ENCODE measurements around the gene PIGS. TPM values are rescaled to one million over a fixed set of nuclear protein-coding genes. Genes with fewer than 3 reads are reported as not detected.
A peak's percentile ranks its signal among the peaks of the same experiment; 100 is the strongest.

PIGS gene
- total RNA-seq, 1 donor = 49.9 TPM

DNA sequence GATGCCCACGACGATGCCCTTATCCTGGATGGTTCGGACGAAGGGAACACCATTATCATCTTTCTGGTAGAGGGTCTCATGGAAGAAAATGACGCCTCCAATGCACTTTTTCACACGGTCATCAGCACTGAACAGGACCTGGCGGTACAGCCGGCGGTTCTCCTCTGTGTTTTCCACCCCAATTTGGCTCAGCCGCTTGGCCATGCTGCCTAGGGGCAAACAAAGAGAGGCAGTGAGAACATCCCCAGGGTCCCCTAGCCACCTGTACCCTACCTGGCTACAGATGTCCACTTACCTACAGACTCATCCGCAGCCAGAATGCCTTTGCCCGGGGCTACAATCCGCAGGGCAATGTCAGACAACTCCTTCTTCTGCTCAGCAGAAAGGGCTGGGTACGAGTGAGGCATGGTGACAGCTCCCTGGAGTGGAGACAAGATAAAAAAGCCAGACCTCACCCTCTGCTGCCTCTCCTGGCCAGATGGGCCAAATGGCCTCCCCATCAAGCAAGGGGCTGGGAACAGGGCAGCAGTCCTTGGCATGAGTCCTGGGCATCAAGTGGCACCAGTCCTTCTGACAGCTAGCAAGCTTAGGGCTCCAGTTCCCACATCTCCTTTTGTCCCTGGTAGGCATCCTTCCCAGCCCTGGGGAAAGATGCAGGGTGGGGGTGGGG is 3.9 kb upstream of the PIGS start:
- peaks cover 11% of the 10 kb centered on the region for H3K79me2 ChIP-seq (ENCODE audit: insufficient read depth, low read length)
- H3K4me1 ChIP-seq (ENCODE audit: insufficient read depth, low read length) = peaks cover 26% of the 10 kb centered on the region
- no peaks in the 10 kb centered on the region for H3K9me3 ChIP-seq (ENCODE audit: low read depth, low read length)
- H3K4me2 ChIP-seq (ENCODE audit: insufficient read depth, low read length) = no peak overlapping the region
- H3K36me3 ChIP-seq (ENCODE audit: insufficient read depth, low read length) = peaks cover 30% of the 10 kb centered on the region
- no peak overlapping the region for H3K4me3 ChIP-seq (ENCODE audit: insufficient read depth, low read length)
- no peak overlapping the region for H3K27ac ChIP-seq (ENCODE audit: low read depth, low read length)
- no peak for DNase-seq (ENCODE audit: insufficient read length, low spot score, missing footprints)
- H3K27me3 ChIP-seq (ENCODE audit: insufficient read depth, low read length) = no peaks in the 10 kb centered on the region
- H4K20me1 ChIP-seq (ENCODE audit: insufficient read depth, low read length) = peaks cover 5% of the 10 kb centered on the region
- TF ChIP-seq, protein P1, sequence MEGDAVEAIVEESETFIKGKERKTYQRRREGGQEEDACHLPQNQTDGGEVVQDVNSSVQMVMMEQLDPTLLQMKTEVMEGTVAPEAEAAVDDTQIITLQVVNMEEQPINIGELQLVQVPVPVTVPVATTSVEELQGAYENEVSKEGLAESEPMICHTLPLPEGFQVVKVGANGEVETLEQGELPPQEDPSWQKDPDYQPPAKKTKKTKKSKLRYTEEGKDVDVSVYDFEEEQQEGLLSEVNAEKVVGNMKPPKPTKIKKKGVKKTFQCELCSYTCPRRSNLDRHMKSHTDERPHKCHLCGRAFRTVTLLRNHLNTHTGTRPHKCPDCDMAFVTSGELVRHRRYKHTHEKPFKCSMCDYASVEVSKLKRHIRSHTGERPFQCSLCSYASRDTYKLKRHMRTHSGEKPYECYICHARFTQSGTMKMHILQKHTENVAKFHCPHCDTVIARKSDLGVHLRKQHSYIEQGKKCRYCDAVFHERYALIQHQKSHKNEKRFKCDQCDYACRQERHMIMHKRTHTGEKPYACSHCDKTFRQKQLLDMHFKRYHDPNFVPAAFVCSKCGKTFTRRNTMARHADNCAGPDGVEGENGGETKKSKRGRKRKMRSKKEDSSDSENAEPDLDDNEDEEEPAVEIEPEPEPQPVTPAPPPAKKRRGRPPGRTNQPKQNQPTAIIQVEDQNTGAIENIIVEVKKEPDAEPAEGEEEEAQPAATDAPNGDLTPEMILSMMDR (IDR thresholded peaks at IDR 0.05; ENCODE audit: extremely low read depth, low read depth, low read length) = no peak
- H2AFZ ChIP-seq (ENCODE audit: low read length) = no peak overlapping the region

DNA sequence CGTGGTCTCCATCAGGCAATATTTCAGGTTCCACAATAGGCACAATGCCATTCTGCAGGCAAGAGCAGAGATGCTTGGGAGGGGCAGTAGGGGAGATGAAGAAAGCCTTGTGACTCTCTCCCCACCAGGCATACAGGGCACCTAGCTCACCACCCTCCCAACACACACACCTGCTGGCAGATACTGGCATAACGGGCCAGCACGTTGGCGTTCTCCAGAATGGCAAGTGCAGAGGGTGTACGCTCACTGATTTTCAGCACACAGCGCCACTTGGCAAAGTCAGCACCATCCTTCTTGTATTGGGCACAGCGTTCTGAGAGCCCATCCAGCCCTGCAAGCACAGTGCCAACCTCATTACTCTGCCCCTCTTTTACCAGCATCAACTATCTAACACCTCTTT is 3.2 kb upstream of the PIGS start:
- Histone ChIP-seq H3K4me2 (ENCODE audit: insufficient read depth, low read length) (no peak overlapping the region), H3K79me2 (ENCODE audit: insufficient read depth, low read length) (peaks cover 18% of the 10 kb centered on the region), H4K20me1 (ENCODE audit: insufficient read depth, low read length) (peaks cover 5% of the 10 kb centered on the region), H2AFZ (ENCODE audit: low read length) (no peak overlapping the region), H3K9me3 (ENCODE audit: low read depth, low read length) (no peaks in the 10 kb centered on the region), H3K27me3 (ENCODE audit: insufficient read depth, low read length) (no peaks in the 10 kb centered on the region), H3K4me1 (ENCODE audit: insufficient read depth, low read length) (peaks cover 31% of the 10 kb centered on the region), H3K4me3 (ENCODE audit: insufficient read depth, low read length) (no peak overlapping the region), H3K27ac (ENCODE audit: low read depth, low read length) (no peak overlapping the region), H3K36me3 (ENCODE audit: insufficient read depth, low read length) (peaks cover 26% of the 10 kb centered on the region)
- TF ChIP-seq, protein P1 (IDR thresholded peaks at IDR 0.05; ENCODE audit: extremely low read depth, low read depth, low read length) = peak; percentile 12
- DNase-seq (ENCODE audit: insufficient read length, low spot score, missing footprints) = no peak

DNA sequence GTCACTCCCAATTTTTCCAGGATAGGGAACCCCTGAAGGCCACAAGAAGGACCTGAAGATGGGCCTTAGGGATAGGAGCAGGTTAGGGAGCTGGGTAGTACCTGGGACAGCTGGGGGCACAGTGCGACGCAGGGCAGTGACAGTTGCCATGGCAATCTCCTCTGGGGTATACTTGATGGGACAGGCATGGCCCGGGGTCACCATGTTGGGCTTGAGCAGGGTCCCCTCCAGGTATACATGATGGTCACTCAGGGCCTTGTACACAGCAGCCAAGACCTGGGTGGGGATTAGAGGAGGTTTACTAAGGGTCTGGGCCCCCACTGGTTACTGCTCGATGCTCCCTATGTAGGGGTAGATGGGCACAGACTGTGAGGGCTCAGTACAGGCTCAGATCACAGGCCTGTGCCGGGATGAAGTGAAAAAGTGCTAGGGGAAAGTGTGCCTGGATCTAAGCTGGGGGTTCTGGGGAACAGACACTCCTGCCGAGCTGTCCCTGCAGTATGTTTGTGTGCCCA is 2.7 kb upstream of the PIGS start:
- no peak overlapping the region for H2AFZ ChIP-seq (ENCODE audit: low read length)
- TF ChIP-seq, protein P1 (IDR thresholded peaks at IDR 0.05; ENCODE audit: extremely low read depth, low read depth, low read length) = no peak
- no peak overlapping the region for H3K27ac ChIP-seq (ENCODE audit: low read depth, low read length)
- peaks cover 31% of the 10 kb centered on the region for H3K4me1 ChIP-seq (ENCODE audit: insufficient read depth, low read length)
- peaks cover 23% of the 10 kb centered on the region for H3K79me2 ChIP-seq (ENCODE audit: insufficient read depth, low read length)
- DNase-seq (ENCODE audit: insufficient read length, low spot score, missing footprints) = no peak
- no peaks in the 10 kb centered on the region for H3K27me3 ChIP-seq (ENCODE audit: insufficient read depth, low read length)
- no peaks in the 10 kb centered on the region for H3K9me3 ChIP-seq (ENCODE audit: low read depth, low read length)
- no peak overlapping the region for H3K4me2 ChIP-seq (ENCODE audit: insufficient read depth, low read length)
- no peak overlapping the region for H3K4me3 ChIP-seq (ENCODE audit: insufficient read depth, low read length)
- H3K36me3 ChIP-seq (ENCODE audit: insufficient read depth, low read length) = peaks cover 21% of the 10 kb centered on the region
- peaks cover 5% of the 10 kb centered on the region for H4K20me1 ChIP-seq (ENCODE audit: insufficient read depth, low read length)

- H2AFZ ChIP-seq (ENCODE audit: low read length) = no peak overlapping the region
- peaks cover 24% of the 10 kb centered on the region for H3K79me2 ChIP-seq (ENCODE audit: insufficient read depth, low read length)
- no peak overlapping the region for H3K4me2 ChIP-seq (ENCODE audit: insufficient read depth, low read length)
- no peaks in the 10 kb centered on the region for H3K9me3 ChIP-seq (ENCODE audit: low read depth, low read length)
- peaks cover 5% of the 10 kb centered on the region for H4K20me1 ChIP-seq (ENCODE audit: insufficient read depth, low read length)
- no peak overlapping the region for H3K27ac ChIP-seq (ENCODE audit: low read depth, low read length)
- no peak overlapping the region for H3K4me3 ChIP-seq (ENCODE audit: insufficient read depth, low read length)
- no peaks in the 10 kb centered on the region for H3K27me3 ChIP-seq (ENCODE audit: insufficient read depth, low read length)
- TF ChIP-seq, protein P1 (IDR thresholded peaks at IDR 0.05; ENCODE audit: extremely low read depth, low read depth, low read length) = no peak
- DNase-seq (ENCODE audit: insufficient read length, low spot score, missing footprints) = no peak
- H3K4me1 ChIP-seq (ENCODE audit: insufficient read depth, low read length) = peaks cover 31% of the 10 kb centered on the region
- H3K36me3 ChIP-seq (ENCODE audit: insufficient read depth, low read length) = peaks cover 16% of the 10 kb centered on the region
Observed at GRCh38 chr17:28573521-28573920, 2.2 kb upstream of the PIGS start.

All from osteoblast (primary cell).